Islet of Langerhans (tissue), 1 donor: Measurements from ENCODE around the gene RAVER1.
"Not testable (repeated sequence)": the region's sequence is repeated elsewhere in the genome, so short reads cannot be mapped to it uniquely, and the experiment has no call there.

Experiments
- FAIRE-seq: peaks from one replicate; lab custom pipeline; 2011; peaks lifted over from hg19 to GRCh38; lab: Jason Lieb, UNC

RAVER1 gene

DNA sequence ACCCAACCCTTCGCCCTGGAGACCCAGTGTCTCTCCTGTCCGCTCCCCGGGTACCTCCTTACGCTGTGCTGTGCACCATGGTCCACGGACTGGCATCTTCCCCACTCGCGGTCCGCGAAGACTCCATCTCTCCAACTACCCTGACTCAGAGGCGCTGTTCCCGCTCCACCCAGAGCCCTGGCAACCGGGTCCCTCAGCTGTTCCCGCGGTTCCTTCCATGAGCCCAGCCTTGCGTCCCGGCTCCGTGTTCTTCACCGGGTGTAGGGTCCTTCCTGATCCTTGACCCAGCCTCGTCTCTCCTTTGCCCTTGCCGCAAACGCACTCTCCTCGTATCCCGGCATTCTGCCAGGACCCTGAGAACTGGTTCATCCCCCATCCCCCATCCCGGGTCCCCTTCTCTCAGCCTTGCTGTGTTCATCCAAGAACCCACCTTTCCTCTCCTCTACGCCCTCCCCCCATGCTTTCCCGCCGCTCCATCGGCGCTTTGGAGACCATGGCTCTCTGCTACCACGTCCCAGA, 42.9 kb downstream of the RAVER1 start:
- FAIRE-seq = no peak

DNA sequence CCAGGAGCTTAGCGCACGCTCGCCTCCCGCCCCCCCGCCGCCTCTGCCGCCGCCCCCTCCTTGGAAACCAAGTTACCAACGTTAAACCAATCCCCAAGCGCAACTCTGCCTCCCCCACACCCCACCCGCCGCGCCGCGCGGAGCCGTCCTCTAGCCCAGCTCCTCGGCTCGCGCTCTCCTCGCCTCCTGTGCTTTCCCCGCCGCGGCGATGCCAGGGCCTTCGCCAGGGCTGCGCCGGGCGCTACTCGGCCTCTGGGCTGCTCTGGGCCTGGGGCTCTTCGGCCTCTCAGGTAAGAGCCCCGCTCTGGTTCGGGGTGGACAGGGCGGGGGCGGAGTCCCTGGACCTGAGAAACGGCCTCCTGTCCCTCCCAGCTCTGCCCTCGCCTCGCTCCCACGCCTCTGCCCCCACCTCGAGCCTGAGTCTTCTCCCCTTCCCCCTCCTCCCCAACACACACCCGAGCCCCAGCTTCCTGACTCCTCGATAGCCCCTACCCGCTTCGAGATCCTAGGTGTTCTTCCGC, 43.4 kb downstream of the RAVER1 start, which contains the start of gene ICAM5:
TSS of gene ICAM5 (plus strand) at position 117 of the 521 bp plus-strand sequence. CDS start at position 209, 92 bp downstream.
- FAIRE-seq = no peak

DNA sequence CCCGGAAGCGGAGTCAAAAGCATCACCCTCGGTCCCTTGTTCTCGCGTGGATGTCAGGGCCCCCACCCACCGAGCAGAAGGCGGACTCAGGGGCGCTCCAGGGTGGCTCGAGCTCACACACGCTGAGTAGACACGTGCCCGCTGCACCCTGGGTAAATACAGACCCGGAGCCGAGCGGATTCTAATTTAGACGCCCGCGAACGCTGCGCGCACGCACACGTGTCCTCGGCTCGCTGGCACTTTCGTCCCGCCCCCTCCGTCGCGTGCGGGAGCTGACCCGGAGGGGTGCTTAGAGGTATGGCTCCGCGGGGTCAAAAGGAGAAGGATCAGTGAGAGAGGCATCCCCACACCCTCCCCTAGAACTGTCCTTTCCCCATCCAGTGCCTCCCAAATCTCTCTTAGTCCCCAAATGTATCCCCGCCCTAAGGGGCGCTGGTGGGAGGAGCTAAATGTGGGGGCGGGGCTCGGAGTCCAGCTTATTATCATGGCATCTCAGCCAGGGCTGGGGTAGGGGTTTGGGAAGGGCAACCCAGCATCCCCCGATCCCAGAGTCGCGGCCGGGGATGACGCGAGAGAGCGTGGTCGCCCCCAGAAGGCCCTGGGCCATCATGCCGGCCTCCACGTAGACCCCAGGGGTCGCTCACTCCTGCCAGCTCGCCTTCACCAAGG, 44.0 kb downstream of the RAVER1 start:
- no peak for FAIRE-seq

- no peak for FAIRE-seq
Measured at GRCh38 chr19:10288662-10289166, 44.6 kb downstream of the RAVER1 start.

DNA sequence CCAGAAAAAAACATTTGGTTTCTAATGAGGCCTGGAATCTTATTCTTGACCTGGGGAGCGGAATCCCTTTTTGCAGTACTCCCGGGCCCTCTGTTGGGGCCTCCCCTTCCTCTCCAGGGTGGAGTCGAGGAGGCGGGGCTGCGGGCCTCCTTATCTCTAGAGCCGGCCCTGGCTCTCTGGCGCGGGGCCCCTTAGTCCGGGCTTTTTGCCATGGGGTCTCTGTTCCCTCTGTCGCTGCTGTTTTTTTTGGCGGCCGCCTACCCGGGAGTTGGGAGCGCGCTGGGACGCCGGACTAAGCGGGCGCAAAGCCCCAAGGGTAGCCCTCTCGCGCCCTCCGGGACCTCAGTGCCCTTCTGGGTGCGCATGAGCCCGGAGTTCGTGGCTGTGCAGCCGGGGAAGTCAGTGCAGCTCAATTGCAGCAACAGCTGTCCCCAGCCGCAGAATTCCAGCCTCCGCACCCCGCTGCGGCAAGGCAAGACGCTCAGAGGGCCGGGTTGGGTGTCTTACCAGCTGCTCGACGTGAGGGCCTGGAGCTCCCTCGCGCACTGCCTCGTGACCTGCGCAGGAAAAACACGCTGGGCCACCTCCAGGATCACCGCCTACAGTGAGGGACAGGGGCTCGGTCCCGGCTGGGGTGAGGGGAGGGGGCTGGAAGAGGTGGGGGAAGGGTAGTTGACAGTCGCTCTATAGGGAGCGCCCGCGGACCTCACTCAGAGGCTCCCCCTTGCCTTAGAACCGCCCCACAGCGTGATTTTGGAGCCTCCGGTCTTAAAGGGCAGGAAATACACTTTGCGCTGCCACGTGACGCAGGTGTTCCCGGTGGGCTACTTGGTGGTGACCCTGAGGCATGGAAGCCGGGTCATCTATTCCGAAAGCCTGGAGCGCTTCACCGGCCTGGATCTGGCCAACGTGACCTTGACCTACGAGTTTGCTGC, 46.3 kb downstream of the RAVER1 start, which contains the start of gene ICAM4:
TSS of gene ICAM4 (plus strand) at position 153 of the 935 bp plus-strand sequence. CDS start at position 211, 58 bp downstream.
- FAIRE-seq = no peak

DNA sequence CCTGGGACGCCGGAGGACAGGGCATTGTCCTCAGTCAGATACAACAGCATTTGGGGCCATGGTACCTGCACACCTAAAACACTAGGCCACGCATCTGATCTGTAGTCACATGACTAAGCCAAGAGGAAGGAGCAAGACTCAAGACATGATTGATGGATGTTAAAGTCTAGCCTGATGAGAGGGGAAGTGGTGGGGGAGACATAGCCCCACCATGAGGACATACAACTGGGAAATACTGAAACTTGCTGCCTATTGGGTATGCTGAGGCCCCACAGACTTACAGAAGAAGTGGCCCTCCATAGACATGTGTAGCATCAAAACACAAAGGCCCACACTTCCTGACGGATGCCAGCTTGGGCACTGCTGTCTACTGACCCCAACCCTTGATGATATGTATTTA, 47.9 kb downstream of the RAVER1 start:
- FAIRE-seq = no peak

DNA sequence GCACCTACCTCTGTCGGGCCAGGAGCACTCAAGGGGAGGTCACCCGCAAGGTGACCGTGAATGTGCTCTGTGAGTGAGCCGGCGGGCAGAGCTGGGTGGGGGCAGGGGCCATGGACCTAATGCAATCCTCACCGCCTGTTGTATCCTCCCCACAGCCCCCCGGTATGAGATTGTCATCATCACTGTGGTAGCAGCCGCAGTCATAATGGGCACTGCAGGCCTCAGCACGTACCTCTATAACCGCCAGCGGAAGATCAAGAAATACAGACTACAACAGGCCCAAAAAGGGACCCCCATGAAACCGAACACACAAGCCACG, 48.4 kb downstream of the RAVER1 start:
- FAIRE-seq = no peak

- FAIRE-seq = no peak
Measured at GRCh38 chr19:10284065-10284959, 49.0 kb downstream of the RAVER1 start.

- FAIRE-seq = no peak
Measured at GRCh38 chr19:10283301-10284064, 49.8 kb downstream of the RAVER1 start.

DNA sequence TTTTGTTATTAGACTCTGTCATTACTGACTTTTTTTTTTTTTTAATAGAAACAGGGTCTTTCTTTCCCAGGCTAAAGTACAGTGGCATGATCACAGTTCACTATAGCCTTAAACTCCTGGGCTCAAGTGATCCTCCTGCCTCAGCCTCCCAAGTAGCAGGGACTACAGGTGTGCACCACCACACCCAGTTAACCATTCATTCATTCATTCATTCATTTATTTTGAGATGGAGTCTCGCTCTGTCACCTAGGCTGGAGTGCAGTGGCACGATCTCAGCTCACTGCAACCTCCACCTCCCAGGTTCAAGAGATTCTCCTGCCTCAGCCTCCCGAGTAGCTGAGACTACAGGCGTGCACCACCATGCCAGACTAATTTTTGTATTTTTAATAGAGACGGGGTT, 51.3 kb downstream of the RAVER1 start:
- FAIRE-seq = not testable (repeated sequence)

DNA sequence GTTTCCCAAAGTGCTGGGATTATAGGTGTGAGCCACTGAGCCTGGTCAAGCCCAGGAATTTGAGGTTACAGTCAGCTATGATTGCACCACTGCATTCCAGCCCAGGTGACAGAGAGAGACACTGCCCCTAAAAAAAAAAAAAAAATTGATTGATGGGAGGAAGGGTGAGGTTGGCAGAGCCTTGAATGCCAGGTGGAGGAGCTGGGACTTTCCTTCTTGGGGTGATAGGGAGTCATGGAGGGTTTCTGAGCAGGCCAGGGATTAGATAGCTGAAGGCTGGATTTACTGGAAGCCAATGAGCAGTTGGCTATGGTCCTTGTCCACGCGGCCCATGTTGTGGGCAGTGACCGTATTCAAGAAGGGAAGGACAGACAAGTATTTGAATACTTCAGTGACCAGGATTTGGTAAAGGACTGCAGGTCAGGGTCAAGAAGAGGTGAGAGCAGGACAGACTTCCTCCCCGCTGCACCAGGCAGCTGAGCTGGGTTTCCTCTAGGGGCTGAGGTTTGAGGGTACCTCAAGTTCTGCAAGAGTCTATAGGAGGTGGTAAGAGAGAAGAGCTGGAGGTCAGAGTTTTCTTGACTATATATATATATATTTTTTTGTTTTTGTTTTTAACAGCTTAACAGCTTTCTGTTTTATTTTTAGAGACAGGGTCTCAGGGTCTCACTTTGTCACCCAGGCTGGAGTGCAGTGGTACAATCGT, 53.4 kb downstream of the RAVER1 start:
- FAIRE-seq = no peak

DNA sequence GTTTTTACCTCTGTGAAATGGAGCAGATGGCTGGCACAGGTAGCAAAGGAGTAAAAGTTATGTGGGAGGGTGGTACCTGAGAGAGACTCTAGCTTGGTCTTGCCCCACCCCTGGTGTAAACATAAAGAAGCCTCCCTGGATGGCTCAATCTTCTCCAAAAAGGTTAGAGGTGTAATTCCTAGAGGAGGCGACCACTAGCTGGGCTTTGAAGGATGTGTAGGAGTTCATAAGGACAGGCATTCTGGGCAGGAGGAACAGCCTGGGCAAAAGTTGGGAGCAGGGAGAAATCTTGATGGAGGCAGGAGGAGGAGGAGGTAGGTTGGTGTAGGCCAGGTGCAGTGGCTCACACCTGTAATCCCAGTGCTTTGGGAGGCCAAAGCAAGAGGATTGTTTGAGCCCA, 54.4 kb downstream of the RAVER1 start:
- FAIRE-seq = no peak

DNA sequence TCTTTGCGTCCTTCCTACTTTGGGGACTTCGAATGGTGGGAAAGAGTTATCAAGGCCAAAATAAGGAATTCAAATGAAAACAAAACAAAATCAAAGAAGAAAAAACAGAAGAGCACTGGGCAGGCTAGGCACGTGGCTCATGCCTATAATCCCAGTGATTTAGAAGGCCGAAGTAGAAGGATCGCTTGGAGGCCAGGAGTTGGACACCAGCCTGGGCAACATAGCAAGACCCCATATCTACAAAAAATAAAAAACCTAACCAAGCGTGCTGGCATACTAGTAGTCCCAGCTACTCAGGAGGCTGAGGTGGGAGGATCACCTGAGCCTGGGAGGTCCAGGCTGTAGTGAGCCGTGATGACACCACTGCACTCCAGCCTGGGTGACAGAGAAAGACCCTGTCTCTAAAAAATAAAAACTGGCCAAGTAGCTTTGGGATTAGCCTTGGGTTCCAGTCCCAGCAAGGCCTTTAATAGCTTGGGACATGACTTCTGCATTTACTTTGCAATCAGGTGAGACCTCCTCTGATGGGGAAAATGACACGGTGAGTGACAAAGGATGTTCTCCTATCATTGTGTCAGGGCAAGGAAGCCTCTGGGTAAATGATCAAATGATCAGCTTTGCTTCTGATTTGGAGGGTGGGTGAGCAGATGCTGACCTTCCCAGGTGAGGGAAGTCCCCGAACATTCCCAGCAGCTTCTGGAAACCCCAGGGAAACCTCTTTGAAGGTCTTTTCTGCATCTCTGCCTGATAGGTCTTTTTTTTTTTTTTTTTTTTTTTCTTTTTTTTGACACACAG, 55.3 kb downstream of the RAVER1 start:
- FAIRE-seq = no peak

GRCh38 chr19:10274589-10274988, 58.7 kb downstream of the RAVER1 start:
- FAIRE-seq = no peak

- no peak for FAIRE-seq
Measured at GRCh38 chr19:10271543-10272086, 61.7 kb downstream of the RAVER1 start.

DNA sequence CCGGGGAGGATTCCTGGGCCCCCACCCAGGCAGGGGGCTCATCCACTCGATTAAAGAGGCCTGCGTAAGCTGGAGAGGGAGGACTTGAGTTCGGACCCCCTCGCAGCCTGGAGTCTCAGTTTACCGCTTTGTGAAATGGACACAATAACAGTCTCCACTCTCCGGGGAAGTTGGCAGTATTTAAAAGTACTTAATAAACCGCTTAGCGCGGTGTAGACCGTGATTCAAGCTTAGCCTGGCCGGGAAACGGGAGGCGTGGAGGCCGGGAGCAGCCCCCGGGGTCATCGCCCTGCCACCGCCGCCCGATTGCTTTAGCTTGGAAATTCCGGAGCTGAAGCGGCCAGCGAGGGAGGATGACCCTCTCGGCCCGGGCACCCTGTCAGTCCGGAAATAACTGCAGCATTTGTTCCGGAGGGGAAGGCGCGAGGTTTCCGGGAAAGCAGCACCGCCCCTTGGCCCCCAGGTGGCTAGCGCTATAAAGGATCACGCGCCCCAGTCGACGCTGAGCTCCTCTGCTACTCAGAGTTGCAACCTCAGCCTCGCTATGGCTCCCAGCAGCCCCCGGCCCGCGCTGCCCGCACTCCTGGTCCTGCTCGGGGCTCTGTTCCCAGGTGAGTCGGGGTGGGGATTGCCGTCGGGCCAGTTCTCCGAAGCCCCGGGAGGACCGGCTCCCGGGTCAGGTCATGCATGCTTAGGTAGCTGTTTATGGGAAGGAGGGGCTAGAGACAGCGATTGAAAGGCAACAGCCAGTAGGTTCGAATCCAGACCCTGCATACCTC, 62.5 kb downstream of the RAVER1 start, which contains the start of gene ICAM1:
TSS of gene ICAM1 (plus strand) at position 505 of the 779 bp plus-strand sequence. CDS start at position 545, 40 bp downstream.
- no peak for FAIRE-seq

- no peak for FAIRE-seq
Measured at GRCh38 chr19:10270180-10270615, 63.1 kb downstream of the RAVER1 start.
